ENCODE measurements around the gene RPL35.

The RPL35 gene

GRCh38 chr9:124858330-124859046 is 3.3 kb downstream of the RPL35 start:
- TF ChIP-seq CTCF (IDR thresholded peaks at IDR 0.05): no peak
- Histone ChIP-seq H3K4me2 (ENCODE audit: low read length) (no peak overlapping the region), H3K36me3 (ENCODE audit: control insufficient read depth, insufficient read depth, low read length) (no peaks in the 10 kb centered on the region), H3K27me3 (ENCODE audit: control insufficient read depth, insufficient read depth, low read length) (no peaks in the 10 kb centered on the region), H3K9ac (no peak overlapping the region), H3K27ac (no peak overlapping the region), H3K79me2 (peaks cover 2% of the 10 kb centered on the region), H3K9me3 (ENCODE audit: control insufficient read depth, low read length) (no peaks in the 10 kb centered on the region), H3K4me3 (ENCODE audit: low read depth, low read length) (no peak overlapping the region), H2AFZ (no peak overlapping the region), H3K4me1 (peaks cover 7% of the 10 kb centered on the region)

GRCh38 chr9:124857533-124858162 is 4.1 kb downstream of the RPL35 start:
- H3K4me2 ChIP-seq (ENCODE audit: low read length): no peak overlapping the region
- H3K36me3 ChIP-seq (ENCODE audit: control insufficient read depth, insufficient read depth, low read length): no peaks in the 10 kb centered on the region
- no peak overlapping the region for H2AFZ ChIP-seq
- no peak overlapping the region for H3K4me3 ChIP-seq (ENCODE audit: low read depth, low read length)
- H3K79me2 ChIP-seq: peaks cover 2% of the 10 kb centered on the region
- H3K4me1 ChIP-seq: peaks cover 7% of the 10 kb centered on the region
- no peaks in the 10 kb centered on the region for H3K27me3 ChIP-seq (ENCODE audit: control insufficient read depth, insufficient read depth, low read length)
- TF ChIP-seq CTCF (IDR thresholded peaks at IDR 0.05): no peak
- H3K9ac ChIP-seq: no peak overlapping the region
- H3K9me3 ChIP-seq (ENCODE audit: control insufficient read depth, low read length): no peaks in the 10 kb centered on the region
- no peak overlapping the region for H3K27ac ChIP-seq

- H3K4me2 ChIP-seq (ENCODE audit: low read length): no peak overlapping the region
- no peaks in the 10 kb centered on the region for H3K36me3 ChIP-seq (ENCODE audit: control insufficient read depth, insufficient read depth, low read length)
- no peak overlapping the region for H3K4me3 ChIP-seq (ENCODE audit: low read depth, low read length)
- H3K4me1 ChIP-seq: peaks cover 10% of the 10 kb centered on the region
- peaks cover 2% of the 10 kb centered on the region for H3K79me2 ChIP-seq
- no peak for TF ChIP-seq CTCF (IDR thresholded peaks at IDR 0.05)
- H3K27me3 ChIP-seq (ENCODE audit: control insufficient read depth, insufficient read depth, low read length): no peaks in the 10 kb centered on the region
- H3K27ac ChIP-seq: no peak overlapping the region
- no peak overlapping the region for H3K9ac ChIP-seq
- H3K9me3 ChIP-seq (ENCODE audit: control insufficient read depth, low read length): no peaks in the 10 kb centered on the region
- H2AFZ ChIP-seq: no peak overlapping the region
Measured at GRCh38 chr9:124855944-124856765, 5.6 kb downstream of the RPL35 start.

- H3K4me3 ChIP-seq (ENCODE audit: low read depth, low read length): no peak overlapping the region
- peaks cover 2% of the 10 kb centered on the region for H3K79me2 ChIP-seq
- no peak overlapping the region for H3K27ac ChIP-seq
- no peaks in the 10 kb centered on the region for H3K27me3 ChIP-seq (ENCODE audit: control insufficient read depth, insufficient read depth, low read length)
- no peak overlapping the region for H3K4me2 ChIP-seq (ENCODE audit: low read length)
- H3K9me3 ChIP-seq (ENCODE audit: control insufficient read depth, low read length): no peaks in the 10 kb centered on the region
- no peaks in the 10 kb centered on the region for H3K36me3 ChIP-seq (ENCODE audit: control insufficient read depth, insufficient read depth, low read length)
- peaks cover 8% of the 10 kb centered on the region for H3K4me1 ChIP-seq
- H2AFZ ChIP-seq: no peak overlapping the region
- TF ChIP-seq CTCF (IDR thresholded peaks at IDR 0.05): no peak
- no peak overlapping the region for H3K9ac ChIP-seq
Measured at GRCh38 chr9:124855566-124855943, 6.2 kb downstream of the RPL35 start.
